GM19452 (cell line): ENCODE data around the gene CD99L2.

Source experiments
- ATAC-seq: cut with Tn5 transposase; IDR thresholded peaks from one replicate; pipeline ENCODE4 v1.9.1; 2021; ENCODE audit not compliant: unreplicated experiment

The CD99L2 gene

GRCh38 chrX:150806827-150807226 is 91.6 kb downstream of the CD99L2 start:
- no peak for ATAC-seq

- no peak for ATAC-seq
These were observed 92.7 kb downstream of the CD99L2 start for GRCh38 chrX:150805736-150806135.

GRCh38 chrX:150792949-150793527 is 105.4 kb downstream of the CD99L2 start:
- no peak for ATAC-seq

- ATAC-seq, result peak; percentile 67
These were observed 108.4 kb downstream of the CD99L2 start for GRCh38 chrX:150790021-150790420.

- ATAC-seq, result no peak
These were observed 116.8 kb downstream of the CD99L2 start for GRCh38 chrX:150781677-150782076.

- no peak for ATAC-seq
These were observed 119.1 kb downstream of the CD99L2 start for GRCh38 chrX:150779385-150779784.

- no peak for ATAC-seq
These were observed 121.0 kb downstream of the CD99L2 start for GRCh38 chrX:150777328-150777992.

- no peak for ATAC-seq
These were observed 122.7 kb downstream of the CD99L2 start for GRCh38 chrX:150775569-150776350.

- ATAC-seq, result no peak
These were observed 123.5 kb downstream of the CD99L2 start for GRCh38 chrX:150774798-150775568.

GRCh38 chrX:150773634-150774033 is 124.8 kb downstream of the CD99L2 start:
- ATAC-seq, result no peak

GRCh38 chrX:150773117-150773516 is 125.4 kb downstream of the CD99L2 start:
- no peak for ATAC-seq

- peak; percentile 76 for ATAC-seq
These were observed 126.1 kb downstream of the CD99L2 start for GRCh38 chrX:150772150-150772970.

GRCh38 chrX:150771116-150771515 is 127.4 kb downstream of the CD99L2 start:
- ATAC-seq, result no peak

- ATAC-seq, result no peak
These were observed 127.8 kb downstream of the CD99L2 start for GRCh38 chrX:150770623-150771022.

- ATAC-seq, result no peak
These were observed 129.1 kb downstream of the CD99L2 start for GRCh38 chrX:150769408-150769807.

- ATAC-seq, result no peak
These were observed 129.8 kb downstream of the CD99L2 start for GRCh38 chrX:150768580-150769190.

- ATAC-seq, result no peak
These were observed 130.4 kb downstream of the CD99L2 start for GRCh38 chrX:150768132-150768485.

GRCh38 chrX:150767475-150768131 is 130.9 kb downstream of the CD99L2 start:
- ATAC-seq, result no peak

- no peak for ATAC-seq
These were observed 131.4 kb downstream of the CD99L2 start for GRCh38 chrX:150767045-150767395.
